ENCODE data around the gene MATCAP1. TPM values are rescaled to one million over a fixed set of nuclear protein-coding genes. Genes with fewer than 3 reads are reported as not detected.

MATCAP1 gene
- polyA plus RNA-seq, 1 donor (not counting 4 experiments of a cell fraction or from before 2014, with no cell fraction given): 13.3 TPM

GRCh38 chr16:67229906-67230808 lies 46.4 kb upstream of the MATCAP1 start:
- FAIRE-seq (no peak), DNase-seq (ENCODE audit: low read depth, low spot score) (no peak)
- Histone ChIP-seq H3K4me2 (ENCODE audit: control insufficient read depth, extremely low read depth, insufficient read depth, low read depth, low read length) (no peak overlapping the region), H3K9ac (ENCODE audit: control insufficient read depth, extremely low read depth, insufficient read depth, low read length) (no peak overlapping the region), H4K20me1 (ENCODE audit: control insufficient read depth, extremely low read depth, insufficient read depth, low read length) (no peaks in the 10 kb centered on the region), H3K4me3 (ENCODE audit: control insufficient read depth in 2 of 3, extremely low read depth in 1 of 3, insufficient read depth in 2 of 3, low read depth in 1 of 3, low read length in 3 of 3) (no peak overlapping the region), H3K4me1 (ENCODE audit: control insufficient read depth, extremely low read depth, insufficient read depth, low read length) (peaks cover 17% of the 10 kb centered on the region), H3K79me2 (ENCODE audit: control insufficient read depth, insufficient read depth, low read length) (peaks cover 19% of the 10 kb centered on the region), H3K36me3 (ENCODE audit: control insufficient read depth in 2 of 2, extremely low read depth in 1 of 2, insufficient read depth in 2 of 2, low read length in 2 of 2) (peaks cover 31 to 42% of the 10 kb centered on the region in 2 experiments), H3K9me3 (ENCODE audit: control insufficient read depth, low read depth, low read length) (no peaks in the 10 kb centered on the region), H3K27me3 (ENCODE audit: control insufficient read depth, extremely low read depth, insufficient read depth, low read length) (no peaks in the 10 kb centered on the region), H3K9me1 (ENCODE audit: control insufficient read depth, extremely low read depth, insufficient read depth, low read length) (no peaks in the 10 kb centered on the region), H3K27ac (ENCODE audit: control insufficient read depth, insufficient read depth, low read length) (no peak overlapping the region), H2AFZ (ENCODE audit: control insufficient read depth, low read length) (no peak overlapping the region)
- TF ChIP-seq EZH2 (IDR thresholded peaks at IDR 0.05; ENCODE audit: low read length) (no peak), CTCF (optimal IDR thresholded peaks at IDR 0.05 in 1 of 3, IDR thresholded peaks at IDR 0.05 in 1 of 3, conservative IDR thresholded peaks at IDR 0.05 in 1 of 3; ENCODE audit: extremely low read depth in 1 of 3, insufficient read depth in 2 of 3, low read length in 3 of 3) (no peak)
- dilution Hi-C loops (cut with MboI; ENCODE audit: extremely low pct_ligation_motif_present, low sequenced_read_pairs): no loop called here

DNA sequence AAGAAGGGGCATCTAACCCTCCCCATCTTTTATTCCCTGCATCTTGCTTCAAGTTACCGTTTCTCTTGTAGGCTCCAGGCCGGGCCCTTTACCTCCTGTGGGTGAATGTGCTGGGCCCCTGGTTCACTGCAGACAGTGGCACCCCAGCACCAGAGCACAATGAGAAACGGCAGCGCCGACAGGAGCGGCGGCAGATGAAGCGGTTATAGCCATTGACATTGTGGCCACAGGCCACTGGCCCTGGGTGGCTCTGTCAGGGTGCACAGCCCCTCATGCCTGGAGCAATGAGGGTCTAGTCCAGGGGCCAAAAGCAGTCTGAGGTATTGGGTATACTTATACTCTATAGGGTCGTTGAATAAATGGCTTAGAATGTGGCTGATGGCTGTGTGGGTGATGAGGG lies 45.1 kb upstream of the MATCAP1 start:
- H3K79me2 ChIP-seq (ENCODE audit: control insufficient read depth, insufficient read depth, low read length): peaks cover 19% of the 10 kb centered on the region
- no peaks in the 10 kb centered on the region for H3K9me1 ChIP-seq (ENCODE audit: control insufficient read depth, extremely low read depth, insufficient read depth, low read length)
- dilution Hi-C loops (cut with MboI; ENCODE audit: extremely low pct_ligation_motif_present, low sequenced_read_pairs): no loop called here
- H3K4me1 ChIP-seq (ENCODE audit: control insufficient read depth, extremely low read depth, insufficient read depth, low read length): peaks cover 17% of the 10 kb centered on the region
- peaks cover 31 to 34% of the 10 kb centered on the region in 2 experiments for H3K36me3 ChIP-seq (ENCODE audit: control insufficient read depth in 2 of 2, extremely low read depth in 1 of 2, insufficient read depth in 2 of 2, low read length in 2 of 2)
- no peaks in the 10 kb centered on the region for H3K27me3 ChIP-seq (ENCODE audit: control insufficient read depth, extremely low read depth, insufficient read depth, low read length)
- no peaks in the 10 kb centered on the region for H3K9me3 ChIP-seq (ENCODE audit: control insufficient read depth, low read depth, low read length)
- H3K27ac ChIP-seq (ENCODE audit: control insufficient read depth, insufficient read depth, low read length): no peak overlapping the region
- DNase-seq (ENCODE audit: low read depth, low spot score): no peak
- no peak overlapping the region for H3K4me3 ChIP-seq (ENCODE audit: control insufficient read depth in 2 of 3, extremely low read depth in 1 of 3, insufficient read depth in 2 of 3, low read depth in 1 of 3, low read length in 3 of 3)
- no peaks in the 10 kb centered on the region for H4K20me1 ChIP-seq (ENCODE audit: control insufficient read depth, extremely low read depth, insufficient read depth, low read length)
- no peak overlapping the region for H3K9ac ChIP-seq (ENCODE audit: control insufficient read depth, extremely low read depth, insufficient read depth, low read length)
- TF ChIP-seq CTCF (optimal IDR thresholded peaks at IDR 0.05 in 1 of 3, IDR thresholded peaks at IDR 0.05 in 1 of 3, conservative IDR thresholded peaks at IDR 0.05 in 1 of 3; ENCODE audit: extremely low read depth in 1 of 3, insufficient read depth in 2 of 3, low read length in 3 of 3) (no peak), EZH2 (IDR thresholded peaks at IDR 0.05; ENCODE audit: low read length) (no peak)
- H2AFZ ChIP-seq (ENCODE audit: control insufficient read depth, low read length): no peak overlapping the region
- no peak for FAIRE-seq
- no peak overlapping the region for H3K4me2 ChIP-seq (ENCODE audit: control insufficient read depth, extremely low read depth, insufficient read depth, low read depth, low read length)
